H1 (cell line): Measurements from ENCODE around the gene OR4F6. TPM values are rescaled to one million over a fixed set of nuclear protein-coding genes. Genes with fewer than 3 reads are reported as not detected.

Experiments
- CTCF ChIA-PET: fragments of 300-600 bp; sonication (Branson Sonifier 250); formaldehyde crosslinking; loops from one replicate; lab custom pipeline; 2021; ENCODE audit not compliant: partially characterized antibody; lab: Charles Lee
- POLR2A ChIA-PET: fragments of 300-600 bp; sonication (Branson Sonifier 250); formaldehyde crosslinking; loops from one replicate; lab custom pipeline; 2021; ENCODE audit warnings: inconsistent platforms; ENCODE audit not compliant: partially characterized antibody; lab: Charles Lee
- DNase-seq, 2 experiments: peaks; one replicate each; pipeline versions ENCODE4 v3.0.0 to v3.0.0-alpha.2; 2010 to 2022; ENCODE audit warnings: low spot score in 2 of 2, low read depth in 1 of 2, mixed read lengths in 1 of 2
- FAIRE-seq: peaks from 2 replicates; lab custom pipeline; 2011; peaks lifted over from hg19 to GRCh38; lab: Jason Lieb, UNC
- H2AFZ ChIP-seq: 2 replicates; pipeline ENCODE4 v1.8.1; 2012; ENCODE audit warnings: low read length, inconsistent platforms
- H2AK5ac ChIP-seq: 2 replicates; pipeline ENCODE4 v1.6.1; 2013; ENCODE audit warnings: low read depth, low read length
- H2BK120ac ChIP-seq: replicated peaks from 2 replicates; pipeline ENCODE3; 2013; ENCODE audit warnings: low read depth, low read length, inconsistent platforms
- H2BK12ac ChIP-seq: 2 replicates; pipeline ENCODE4 v1.6.1; 2013; ENCODE audit warnings: low read depth, low read length
- H2BK15ac ChIP-seq: 2 replicates; pipeline ENCODE4 v1.6.1; 2013; ENCODE audit warnings: low read length
- H2BK20ac ChIP-seq: 2 replicates; pipeline ENCODE4 v1.6.1; 2013; ENCODE audit warnings: low read length
- H2BK5ac ChIP-seq: 2 replicates; pipeline ENCODE4 v1.6.1; 2013; ENCODE audit warnings: low read depth, low read length
- H3K14ac ChIP-seq: 2 replicates; pipeline ENCODE4 v1.6.1; 2013; ENCODE audit warnings: inconsistent platforms; ENCODE audit not compliant: insufficient read length
- H3K18ac ChIP-seq: 2 replicates; pipeline ENCODE4 v1.6.1; 2013; ENCODE audit warnings: low read length; ENCODE audit errors: extremely low read depth
- H3K23ac ChIP-seq: 2 replicates; pipeline ENCODE4 v1.6.1; 2013; ENCODE audit warnings: inconsistent platforms; ENCODE audit not compliant: insufficient read length
- H3K23me2 ChIP-seq: 2 replicates; pipeline ENCODE4 v1.6.1; 2013; ENCODE audit warnings: low read depth, low read length
- H3K27ac ChIP-seq: 2 replicates; pipeline ENCODE4 v1.6.1; 2011; ENCODE audit warnings: low read depth, low read length, inconsistent platforms
- H3K27me3 ChIP-seq, 4 experiments: replicated peaks in 1 of 4; 1 replicate in 1 of 4; 2 replicates in 3 of 4; pipeline versions ENCODE4 v1.6.1 to v1.8.1; 2011 to 2013; ENCODE audit warnings: low read length in 3 of 4, mild to moderate bottlenecking in 3 of 4, inconsistent platforms in 2 of 4, mixed read lengths in 2 of 4, moderate library complexity in 1 of 4; ENCODE audit not compliant: control insufficient read depth in 3 of 4, insufficient read depth in 3 of 4; ENCODE audit errors: extremely low read depth in 1 of 4
- H3K36me3 ChIP-seq, 4 experiments: 2 replicates each; pipeline versions ENCODE4 v1.6.1 to v1.8.1; 2011 to 2013; ENCODE audit warnings: mild to moderate bottlenecking in 4 of 4, low read length in 3 of 4, moderate library complexity in 2 of 4, control low read depth in 1 of 4, inconsistent platforms in 1 of 4; ENCODE audit not compliant: insufficient read depth in 4 of 4, control insufficient read depth in 2 of 4
- H3K4ac ChIP-seq: replicated peaks from 2 replicates; pipeline ENCODE3; 2013; ENCODE audit warnings: low read length, low read depth, mixed read lengths, inconsistent platforms; ENCODE audit not compliant: insufficient read length
- H3K4me1 ChIP-seq, 4 experiments: replicated peaks in 1 of 4; 1 replicate in 1 of 4; 2 replicates in 3 of 4; pipeline versions ENCODE4 v1.6.1 to v1.8.1; 2011 to 2013; ENCODE audit warnings: low read length in 3 of 4, inconsistent platforms in 2 of 4, mixed read lengths in 1 of 4; ENCODE audit not compliant: insufficient read depth in 4 of 4, control insufficient read depth in 3 of 4
- H3K4me2 ChIP-seq, 2 experiments: 2 replicates each; pipeline versions ENCODE4 v1.6.1 to v1.8.1; 2011 to 2013; ENCODE audit warnings: low read depth in 2 of 2, low read length in 2 of 2, control low read depth in 1 of 2, inconsistent platforms in 1 of 2, mild to moderate bottlenecking in 1 of 2; ENCODE audit not compliant: insufficient read depth in 1 of 2
- H3K4me3 ChIP-seq, 4 experiments: fragments of 200-600, 300-600 bp in 1 of 4; sonication (generic), shearing (Covaris generic), sonication (Bioruptor Twin) in 1 of 4; 2 replicates each; pipeline versions ENCODE4 v1.5.1 to v1.8.1; 2011 to 2016; ENCODE audit warnings: low read length in 4 of 4, low read depth in 3 of 4, control low read depth in 2 of 4, inconsistent platforms in 2 of 4, mild to moderate bottlenecking in 2 of 4, mixed read lengths in 1 of 4, moderate library complexity in 1 of 4; ENCODE audit not compliant: insufficient read depth in 2 of 4; ENCODE audit errors: extremely low read depth in 1 of 4
- H3K56ac ChIP-seq: replicated peaks from 2 replicates; pipeline ENCODE3; 2013; ENCODE audit warnings: low read depth, mild to moderate bottlenecking, mixed read lengths, low read length, inconsistent platforms; ENCODE audit not compliant: insufficient read length
- H3K79me1 ChIP-seq: 2 replicates; pipeline ENCODE4 v1.6.1; 2013; ENCODE audit warnings: low read depth, low read length, control low read depth
- H3K79me2 ChIP-seq, 2 experiments: 2 replicates each; pipeline versions ENCODE4 v1.6.1 to v1.8.1; 2012 to 2013; ENCODE audit warnings: low read length in 2 of 2, mild to moderate bottlenecking in 2 of 2, inconsistent platforms in 1 of 2; ENCODE audit not compliant: insufficient read depth in 2 of 2, control insufficient read depth in 1 of 2
- H3K9ac ChIP-seq, 4 experiments: replicated peaks in 1 of 4; 1 replicate in 1 of 4; 2 replicates in 3 of 4; pipeline versions ENCODE4 v1.6.1 to v1.8.1; 2011 to 2013; ENCODE audit warnings: low read depth in 3 of 4, low read length in 3 of 4, control low read depth in 2 of 4, mild to moderate bottlenecking in 2 of 4, moderate library complexity in 2 of 4, inconsistent platforms in 1 of 4; ENCODE audit errors: extremely low read depth in 1 of 4
- H3K9me3 ChIP-seq, 2 experiments: 2 replicates each; pipeline versions ENCODE4 v1.6.1 to v1.8.1; 2012 to 2013; ENCODE audit warnings: mild to moderate bottlenecking in 2 of 2, moderate library complexity in 2 of 2, control low read depth in 1 of 2, inconsistent platforms in 1 of 2, low read depth in 1 of 2, low read length in 1 of 2, mixed read lengths in 1 of 2; ENCODE audit not compliant: insufficient read depth in 2 of 2
- H4K20me1 ChIP-seq, 2 experiments: replicated peaks in 1 of 2; 2 replicates each; pipeline versions ENCODE3 to v1.8.1; 2011 to 2013; ENCODE audit warnings: inconsistent platforms in 2 of 2, low read length in 2 of 2, mild to moderate bottlenecking in 1 of 2; ENCODE audit not compliant: insufficient read depth in 2 of 2, control insufficient read depth in 1 of 2
- H4K5ac ChIP-seq: 2 replicates; pipeline ENCODE4 v1.6.1; 2013; ENCODE audit warnings: low read length, low read depth, mixed read lengths, inconsistent platforms; ENCODE audit not compliant: insufficient read length
- H4K8ac ChIP-seq: 2 replicates; pipeline ENCODE4 v1.8.0; 2013; ENCODE audit warnings: mild to moderate bottlenecking, moderate library complexity, low read length, inconsistent platforms; ENCODE audit not compliant: insufficient read depth; ENCODE audit errors: extremely low read depth
- H4K91ac ChIP-seq: replicated peaks from 2 replicates; pipeline ENCODE3; 2013; ENCODE audit warnings: low read length, mixed read lengths, inconsistent platforms; ENCODE audit not compliant: insufficient read length
- CBX5 ChIP-seq: fragments of 300-800, 300-1000 bp; sonication (generic); IDR thresholded peaks from 2 replicates; pipeline ENCODE4 v1.7.1; 2016; ENCODE audit warnings: antibody characterized with exemption, low read length, low read depth
- CEBPB ChIP-seq: IDR thresholded peaks from 2 replicates; pipeline ENCODE4 v1.6.1; 2012; ENCODE audit warnings: low read depth, low read length
- CHD1 ChIP-seq: IDR thresholded peaks from 2 replicates; pipeline ENCODE4 v1.6.1; 2012; ENCODE audit warnings: low read depth, low read length, improper control_type of control experiment
- EGR1 ChIP-seq: IDR thresholded peaks from 2 replicates; pipeline ENCODE4 v1.6.1; 2011; ENCODE audit warnings: low read depth, low read length, borderline replicate concordance
- EP300 ChIP-seq, 2 experiments: IDR thresholded peaks; 1 replicate in 1 of 2; 2 replicates in 1 of 2; pipeline ENCODE4 v1.6.1; 2011 to 2012; ENCODE audit warnings: low read depth in 2 of 2, low read length in 2 of 2, mild to moderate bottlenecking in 2 of 2, borderline replicate concordance in 1 of 2, inconsistent platforms in 1 of 2, moderate library complexity in 1 of 2
- NANOG ChIP-seq: IDR thresholded peaks from 2 replicates; pipeline ENCODE4 v1.6.1; 2011; ENCODE audit warnings: low read length, low read depth, mild to moderate bottlenecking, inconsistent platforms; ENCODE audit not compliant: insufficient read depth, poor library complexity, severe bottlenecking
- POLR2AphosphoS5 ChIP-seq: IDR thresholded peaks from 2 replicates; pipeline ENCODE4 v1.6.1; 2011; ENCODE audit warnings: low read depth, low read length
- SIN3A ChIP-seq, 2 experiments: IDR thresholded peaks in 1 of 2; conservative IDR thresholded peaks in 1 of 2; 2 replicates each; pipeline ENCODE4 v1.6.1; 2011 to 2012; ENCODE audit warnings: low read length in 2 of 2, improper control_type of control experiment in 1 of 2, low read depth in 1 of 2, mild to moderate bottlenecking in 1 of 2
- SIX5 ChIP-seq: IDR thresholded peaks from 2 replicates; pipeline ENCODE4 v1.6.1; 2011; ENCODE audit warnings: mild to moderate bottlenecking, low read depth, low read length
- SP2 ChIP-seq: IDR thresholded peaks from 2 replicates; pipeline ENCODE4 v1.6.1; 2012; ENCODE audit warnings: mild to moderate bottlenecking, low read length, inconsistent platforms
- WGBS, 2 experiments: shearing (Covaris generic) in 1 of 2; methylation state at CpG; one replicate each; pipeline versions ENCODE4 v1.1.6 to v1.1.7; 2013 to 2015; ENCODE audit warnings: low lambda C conversion rate in 2 of 2, mixed read lengths in 2 of 2, inconsistent platforms in 1 of 2, low coverage in 1 of 2, missing lambda C conversion rate in 1 of 2; ENCODE audit not compliant: insufficient replicate concordance in 2 of 2, insufficient coverage in 1 of 2, insufficient read length in 1 of 2; ENCODE audit errors: extremely low coverage in 1 of 2, missing lambda C conversion rate in 1 of 2; 5-methylcytosine and 5-hydroxymethylcytosine counted together
- polyA plus RNA-seq, 7 experiments: library from polyadenylated mRNA; depleted of rRNA in 3 of 7; stranded (reverse) in 5 of 7; unstranded in 2 of 7; fragments of >200 nt in 5 of 7; fragments of 200-250 nt in 2 of 7; gene quantifications; 1 replicate in 5 of 7; 2 replicates in 1 of 7; 4 replicates in 1 of 7; pipeline versions ENCODE4 v1.2.1 to v1.2.3, GENCODE V29; 2011 to 2013; ENCODE audit warnings: missing spikeins in 2 of 7, mixed read lengths in 2 of 7
- total RNA-seq: library from RNA; stranded (reverse); fragmentation: NEBNext Ultra II Directional; extraction: Animal tissue kit (Norgen Biotek cat#: 25700); gene quantifications from 2 replicates; pipeline ENCODE4 v1.2.1, GENCODE V29; 2021

The OR4F6 gene
- total and polyA plus RNA-seq, 2 of the 8 experiments (the other 6 are each of a cell fraction or from before 2014, with no cell fraction given), result not detected

GRCh38 chr15:101827257-101827656 lies 23.9 kb downstream of the OR4F6 start:
- no peak overlapping the region for H4K91ac ChIP-seq
- no peak overlapping the region for H2BK20ac ChIP-seq
- H4K8ac ChIP-seq, result no peak overlapping the region
- no peaks in the 10 kb centered on the region for H3K27me3 ChIP-seq
- 84% methylated on average over 6 of the region's 6 CpGs; no CpG with 5 or more reads in 1 of the 2 experiments for WGBS, 2 experiments
- peaks cover 17 to 32% of the 10 kb centered on the region in 2 experiments; a peak in 2 of 4 replicates for H3K9me3 ChIP-seq
- ChIA-PET CTCF (interaction anchor here (0.6 kb wide), 1 partner anchor 1210 kb away, joined by 3 read pairs; no protein-coding TSS in a partner anchor), POLR2A (no interaction called here)
- DNase-seq (no peak), FAIRE-seq (no peak)
- H3K36me3 ChIP-seq, result no peaks in the 10 kb centered on the region
- no peaks in the 10 kb centered on the region for H3K79me1 ChIP-seq
- H3K9ac ChIP-seq, result no peak overlapping the region
- H3K18ac ChIP-seq, result no peak overlapping the region
- no peak overlapping the region for H3K27ac ChIP-seq
- H3K79me2 ChIP-seq, result no peaks in the 10 kb centered on the region
- H3K23ac ChIP-seq, result no peak overlapping the region
- H3K14ac ChIP-seq, result no peak overlapping the region
- H2AFZ ChIP-seq, result no peak overlapping the region
- H3K4ac ChIP-seq, result no peak overlapping the region
- no peaks in the 10 kb centered on the region for H3K4me1 ChIP-seq
- H2BK12ac ChIP-seq, result no peak overlapping the region
- no peak overlapping the region for H2BK5ac ChIP-seq
- no peak overlapping the region for H2AK5ac ChIP-seq
- no peak overlapping the region for H3K4me2 ChIP-seq
- no peak overlapping the region for H4K5ac ChIP-seq
- H3K56ac ChIP-seq, result no peak overlapping the region
- H3K4me3 ChIP-seq, result no peak overlapping the region
- H2BK15ac ChIP-seq, result no peak overlapping the region
- H3K23me2 ChIP-seq, result no peaks in the 10 kb centered on the region
- H2BK120ac ChIP-seq, result no peak overlapping the region
- no peaks in the 10 kb centered on the region for H4K20me1 ChIP-seq
- TF ChIP-seq CEBPB (no peak), SIX5 (no peak), CHD1 (no peak), EGR1 (no peak), POLR2AphosphoS5 (no peak), SIN3A (conservative IDR thresholded peaks at IDR 0.05 in 1 of 2, IDR thresholded peaks at IDR 0.05 in 1 of 2; ENCODE audit: low read depth in 1 of 2, low read length in 2 of 2) (no peak), CBX5 (no peak), SP2 (no peak), NANOG (no peak), EP300 (IDR thresholded peaks at IDR 0.05; ENCODE audit: borderline replicate concordance in 1 of 2, low read depth in 2 of 2, low read length in 2 of 2) (no peak)
